Measurements from ENCODE around the gene UST.

The UST gene

GRCh38 chr6:149085557-149085938, 338.7 kb downstream of the UST start:
- H3F3A ChIP-seq (ENCODE audit: control insufficient read depth, insufficient read depth), result 0 out of 2 replicates have a peak, but pooled peaks cover 3% of the 10 kb centered on the region
- H3K79me2 ChIP-seq (ENCODE audit: control insufficient read depth, low read length), result no peaks in the 10 kb centered on the region
- H3K9me2 ChIP-seq (replicated peaks; ENCODE audit: control insufficient read depth, low read length), result no peaks in the 10 kb centered on the region
- no peaks in the 10 kb centered on the region for H3K36me3 ChIP-seq (ENCODE audit: control insufficient read depth, low read length)
- no peak overlapping the region for H3K4me3 ChIP-seq (ENCODE audit: low read length)
- H3K9me3 ChIP-seq (ENCODE audit: control insufficient read depth, insufficient read depth, low read length), result no peaks in the 10 kb centered on the region
- no peak overlapping the region for H3K27ac ChIP-seq (ENCODE audit: low read depth, low read length)
- peaks cover 11% of the 10 kb centered on the region for H3K4me1 ChIP-seq (ENCODE audit: control insufficient read depth, low read length)
- TF ChIP-seq, protein P1, sequence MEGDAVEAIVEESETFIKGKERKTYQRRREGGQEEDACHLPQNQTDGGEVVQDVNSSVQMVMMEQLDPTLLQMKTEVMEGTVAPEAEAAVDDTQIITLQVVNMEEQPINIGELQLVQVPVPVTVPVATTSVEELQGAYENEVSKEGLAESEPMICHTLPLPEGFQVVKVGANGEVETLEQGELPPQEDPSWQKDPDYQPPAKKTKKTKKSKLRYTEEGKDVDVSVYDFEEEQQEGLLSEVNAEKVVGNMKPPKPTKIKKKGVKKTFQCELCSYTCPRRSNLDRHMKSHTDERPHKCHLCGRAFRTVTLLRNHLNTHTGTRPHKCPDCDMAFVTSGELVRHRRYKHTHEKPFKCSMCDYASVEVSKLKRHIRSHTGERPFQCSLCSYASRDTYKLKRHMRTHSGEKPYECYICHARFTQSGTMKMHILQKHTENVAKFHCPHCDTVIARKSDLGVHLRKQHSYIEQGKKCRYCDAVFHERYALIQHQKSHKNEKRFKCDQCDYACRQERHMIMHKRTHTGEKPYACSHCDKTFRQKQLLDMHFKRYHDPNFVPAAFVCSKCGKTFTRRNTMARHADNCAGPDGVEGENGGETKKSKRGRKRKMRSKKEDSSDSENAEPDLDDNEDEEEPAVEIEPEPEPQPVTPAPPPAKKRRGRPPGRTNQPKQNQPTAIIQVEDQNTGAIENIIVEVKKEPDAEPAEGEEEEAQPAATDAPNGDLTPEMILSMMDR (IDR thresholded peaks at IDR 0.05; ENCODE audit: low read depth, low read length, poor library complexity, severe bottlenecking), result no peak
- TF ChIP-seq EZH2phosphoT487 (IDR thresholded peaks at IDR 0.05; ENCODE audit: borderline replicate concordance, low read length), result no peak
- H4K20me1 ChIP-seq (ENCODE audit: control insufficient read depth, insufficient read depth, low read depth, low read length), result no peaks in the 10 kb centered on the region
- H3K4me2 ChIP-seq (ENCODE audit: low read length), result no peak overlapping the region
- peaks cover 30% of the 10 kb centered on the region for H3K27me3 ChIP-seq (ENCODE audit: control insufficient read depth, low read length)

- no peaks in the 10 kb centered on the region for H3K79me2 ChIP-seq (ENCODE audit: control insufficient read depth, low read length)
- peaks cover 29% of the 10 kb centered on the region for H3K27me3 ChIP-seq (ENCODE audit: control insufficient read depth, low read length)
- H3K27ac ChIP-seq (ENCODE audit: low read depth, low read length), result no peak overlapping the region
- H3K36me3 ChIP-seq (ENCODE audit: control insufficient read depth, low read length), result no peaks in the 10 kb centered on the region
- H3K4me2 ChIP-seq (ENCODE audit: low read length), result no peak overlapping the region
- no peaks in the 10 kb centered on the region for H3K9me2 ChIP-seq (replicated peaks; ENCODE audit: control insufficient read depth, low read length)
- no peak for TF ChIP-seq EZH2phosphoT487 (IDR thresholded peaks at IDR 0.05; ENCODE audit: borderline replicate concordance, low read length)
- TF ChIP-seq, protein P1 (IDR thresholded peaks at IDR 0.05; ENCODE audit: low read depth, low read length, poor library complexity, severe bottlenecking), result no peak
- no peaks in the 10 kb centered on the region for H3K9me3 ChIP-seq (ENCODE audit: control insufficient read depth, insufficient read depth, low read length)
- no peaks in the 10 kb centered on the region for H4K20me1 ChIP-seq (ENCODE audit: control insufficient read depth, insufficient read depth, low read depth, low read length)
- 0 out of 2 replicates have a peak, but pooled peaks cover 3% of the 10 kb centered on the region for H3F3A ChIP-seq (ENCODE audit: control insufficient read depth, insufficient read depth)
- no peak overlapping the region for H3K4me3 ChIP-seq (ENCODE audit: low read length)
- peaks cover 8% of the 10 kb centered on the region for H3K4me1 ChIP-seq (ENCODE audit: control insufficient read depth, low read length)
Measured at GRCh38 chr6:149086363-149086762, 339.5 kb downstream of the UST start.

GRCh38 chr6:149087898-149088297, 341.1 kb downstream of the UST start:
- Histone ChIP-seq H3K4me1 (ENCODE audit: control insufficient read depth, low read length) (no peaks in the 10 kb centered on the region), H3K9me3 (ENCODE audit: control insufficient read depth, insufficient read depth, low read length) (no peaks in the 10 kb centered on the region), H3K4me2 (ENCODE audit: low read length) (no peak overlapping the region), H3K27me3 (ENCODE audit: control insufficient read depth, low read length) (peaks cover 21% of the 10 kb centered on the region), H3K9me2 (replicated peaks; ENCODE audit: control insufficient read depth, low read length) (no peaks in the 10 kb centered on the region), H3F3A (ENCODE audit: control insufficient read depth, insufficient read depth) (no peaks in the 10 kb centered on the region), H4K20me1 (ENCODE audit: control insufficient read depth, insufficient read depth, low read depth, low read length) (no peaks in the 10 kb centered on the region), H3K27ac (ENCODE audit: low read depth, low read length) (no peak overlapping the region), H3K36me3 (ENCODE audit: control insufficient read depth, low read length) (no peaks in the 10 kb centered on the region), H3K79me2 (ENCODE audit: control insufficient read depth, low read length) (no peaks in the 10 kb centered on the region), H3K4me3 (ENCODE audit: low read length) (no peak overlapping the region)
- TF ChIP-seq EZH2phosphoT487 (IDR thresholded peaks at IDR 0.05; ENCODE audit: borderline replicate concordance, low read length), result no peak
- TF ChIP-seq, protein P1 (IDR thresholded peaks at IDR 0.05; ENCODE audit: low read depth, low read length, poor library complexity, severe bottlenecking), result no peak
